ENCODE results near the gene SRC.

GRCh38 chr20:37326666-37327065, 19.3 kb upstream of the SRC start:
- TF ChIP-seq CTCF (IDR thresholded peaks at IDR 0.05) (no peak), POLR2A (IDR thresholded peaks at IDR 0.05) (no peak)

All from body of pancreas (tissue), 4 donors.